HT-29 (cell line): ENCODE data around the gene CASP3. TPM values are rescaled to one million over a fixed set of nuclear protein-coding genes. Genes with fewer than 3 reads are reported as not detected.

Experiments
- DNase-seq: peaks from one replicate; pipeline ENCODE4 v3.0.0-alpha.2; 2015; ENCODE audit warnings: low spot score
- total RNA-seq: library from RNA; depleted of rRNA; stranded (reverse); fragments of >200 nt; shearing (Covaris generic); gene quantifications from 2 replicates; pipeline ENCODE4 v1.2.3, GENCODE V29; 2014; rRNA removed

CASP3 gene
- 5.8 and 7.9 TPM in 2 replicates for total RNA-seq

- DNase-seq = peak; percentile 87
Observed at GRCh38 chr4:184649026-184649970, at the start of gene CASP3, which contains the start of gene PRIMPOL. TSS of gene CASP3 (minus strand) at chr4:184649447. CDS start at chr4:184638453, 10,994 bp downstream. TSS of gene PRIMPOL (plus strand) at chr4:184649738. CDS start at chr4:184657141, 7,403 bp downstream.

GRCh38 chr4:184697956-184698355 is 48.7 kb upstream of the CASP3 start:
- DNase-seq = no peak

GRCh38 chr4:184695178-184695896 is 46.1 kb upstream of the CASP3 start:
- no peak for DNase-seq

- no peak for DNase-seq
Observed at GRCh38 chr4:184694412-184694956, 45.2 kb upstream of the CASP3 start.

- no peak for DNase-seq
Observed at GRCh38 chr4:184693056-184693455, 43.8 kb upstream of the CASP3 start.

- no peak for DNase-seq
Observed at GRCh38 chr4:184689681-184690080, 40.4 kb upstream of the CASP3 start.

GRCh38 chr4:184688447-184688846 is 39.2 kb upstream of the CASP3 start:
- DNase-seq = peak; percentile 9

- no peak for DNase-seq
Observed at GRCh38 chr4:184688005-184688404, 38.8 kb upstream of the CASP3 start.

GRCh38 chr4:184684491-184685189 is 35.4 kb upstream of the CASP3 start:
- no peak for DNase-seq

- DNase-seq = no peak
Observed at GRCh38 chr4:184681916-184682315, 32.7 kb upstream of the CASP3 start.

- DNase-seq = peak; percentile 10
Observed at GRCh38 chr4:184680698-184681097, 31.5 kb upstream of the CASP3 start.

GRCh38 chr4:184675821-184676492 is 26.7 kb upstream of the CASP3 start:
- DNase-seq = no peak

- DNase-seq = no peak
Observed at GRCh38 chr4:184675018-184675417, 25.8 kb upstream of the CASP3 start.

- DNase-seq = no peak
Observed at GRCh38 chr4:184674011-184674410, 24.8 kb upstream of the CASP3 start.

- DNase-seq = no peak
Observed at GRCh38 chr4:184672741-184673140, 23.5 kb upstream of the CASP3 start.

GRCh38 chr4:184671101-184671500 is 21.9 kb upstream of the CASP3 start:
- DNase-seq = no peak

- DNase-seq = no peak
Observed at GRCh38 chr4:184669251-184669650, 20.0 kb upstream of the CASP3 start.

- no peak for DNase-seq
Observed at GRCh38 chr4:184668511-184669114, 19.4 kb upstream of the CASP3 start.

- no peak for DNase-seq
Observed at GRCh38 chr4:184668096-184668495, 18.8 kb upstream of the CASP3 start.

GRCh38 chr4:184666670-184667069 is 17.4 kb upstream of the CASP3 start:
- DNase-seq = no peak
